Endothelial cell of umbilical vein (primary cell): ENCODE measurements around the gene COG4. TPM values are rescaled to one million over a fixed set of nuclear protein-coding genes. Genes with fewer than 3 reads are reported as not detected.

Experiments used
- BruUV-seq: library from RNA; stranded (reverse); fragments of 400-500 nt; replicated peaks from 2 replicates; lab custom pipeline; 2021; lab: Mats Ljungman, UMichigan
- CTCF ChIA-PET: fragments of 300-600, 350-600 bp; sonication (Branson Sonifier 250); formaldehyde crosslinking; loops from one replicate; lab custom pipeline; 2021; ENCODE audit warnings: antibody characterized with exemption, inconsistent platforms; lab: Charles Lee
- POLR2A ChIA-PET: fragments of 300-600, 350-600 bp; sonication (Branson Sonifier 250); formaldehyde crosslinking; loops from one replicate; lab custom pipeline; 2021; ENCODE audit warnings: antibody characterized with exemption, inconsistent platforms; lab: Charles Lee
- DNase-seq: peaks from one replicate; pipeline ENCODE4 v3.0.0-alpha.2; 2011; ENCODE audit warnings: low read depth, low spot score
- FAIRE-seq: peaks from 2 replicates; lab custom pipeline; 2011; peaks lifted over from hg19 to GRCh38; lab: Jason Lieb, UNC
- H2AFZ ChIP-seq: 2 replicates; pipeline ENCODE4 v1.6.0; 2012; ENCODE audit warnings: low read depth, low read length, control low read depth, inconsistent platforms
- H3K27ac ChIP-seq: 2 replicates; pipeline ENCODE4 v1.5.1; 2011; ENCODE audit warnings: low read depth, mild to moderate bottlenecking, control low read depth, low read length, moderate library complexity; ENCODE audit not compliant: insufficient read depth
- H3K27me3 ChIP-seq, 2 experiments: 2 replicates each; pipeline versions ENCODE4 v1.6.0 to v1.6.1; 2011; ENCODE audit warnings: low read length in 2 of 2, mixed read lengths in 1 of 2; ENCODE audit not compliant: control insufficient read depth in 2 of 2, insufficient read depth in 2 of 2
- H3K36me3 ChIP-seq, 2 experiments: 2 replicates in 1 of 2; 3 replicates in 1 of 2; pipeline ENCODE4 v1.5.1; 2011; ENCODE audit warnings: low read length in 2 of 2, mild to moderate bottlenecking in 1 of 2, moderate library complexity in 1 of 2; ENCODE audit not compliant: control insufficient read depth in 2 of 2, insufficient read depth in 2 of 2; ENCODE audit errors: extremely low read depth in 1 of 2
- H3K4me1 ChIP-seq: 3 replicates; pipeline ENCODE4 v1.5.1; 2011; ENCODE audit warnings: mild to moderate bottlenecking, low read length; ENCODE audit not compliant: control insufficient read depth, insufficient read depth; ENCODE audit errors: extremely low read depth
- H3K4me2 ChIP-seq: 2 replicates; pipeline ENCODE4 v1.6.1; 2011; ENCODE audit warnings: low read length, control low read depth, mixed read lengths; ENCODE audit not compliant: insufficient read depth
- H3K4me3 ChIP-seq, 3 experiments: fragments of 200-600 bp in 1 of 3; sonication (generic), shearing (Covaris generic) in 1 of 3; replicated peaks in 1 of 3; 2 replicates each; pipeline ENCODE4 v1.5.1; 2011 to 2016; ENCODE audit warnings: control low read depth in 3 of 3, low read length in 3 of 3, mild to moderate bottlenecking in 2 of 3, inconsistent platforms in 1 of 3, low read depth in 1 of 3, moderate library complexity in 1 of 3; ENCODE audit not compliant: insufficient read depth in 1 of 3
- H3K79me2 ChIP-seq: 2 replicates; pipeline ENCODE4 v1.6.0; 2012; ENCODE audit warnings: low read length, inconsistent platforms; ENCODE audit not compliant: control insufficient read depth, insufficient read depth
- H3K9ac ChIP-seq: replicated peaks from 2 replicates; pipeline ENCODE3; 2011; ENCODE audit warnings: low read length, control low read depth; ENCODE audit not compliant: insufficient read depth; ENCODE audit errors: extremely low read depth
- H3K9me1 ChIP-seq: replicated peaks from 3 replicates; pipeline ENCODE4 v1.6.0; 2011; ENCODE audit warnings: mild to moderate bottlenecking, low read length; ENCODE audit not compliant: control insufficient read depth, insufficient read depth; ENCODE audit errors: extremely low read depth
- H3K9me3 ChIP-seq: replicated peaks from 2 replicates; pipeline ENCODE4 v1.5.1; 2012; ENCODE audit warnings: low read length, inconsistent platforms; ENCODE audit not compliant: control insufficient read depth, insufficient read depth
- H4K20me1 ChIP-seq: replicated peaks from 2 replicates; pipeline ENCODE3; 2011; ENCODE audit warnings: mild to moderate bottlenecking, low read length; ENCODE audit not compliant: control insufficient read depth, insufficient read depth; ENCODE audit errors: extremely low read depth
- CTCF ChIP-seq, 2 donors: IDR thresholded peaks; 1 replicate in 1 of 2; 2 replicates in 1 of 2; pipeline ENCODE4 v1.5.1; 2011; ENCODE audit warnings: low read length in 2 of 2, mild to moderate bottlenecking in 2 of 2, moderate library complexity in 2 of 2, control low read depth in 1 of 2, inconsistent platforms in 1 of 2, low read depth in 1 of 2; ENCODE audit not compliant: insufficient read depth in 1 of 2; ENCODE audit errors: extremely low read depth in 1 of 2
- EZH2 ChIP-seq: IDR thresholded peaks from 2 replicates; pipeline ENCODE4 v1.6.1; 2012; ENCODE audit warnings: borderline replicate concordance, low read depth, mild to moderate bottlenecking, moderate library complexity, low read length, inconsistent platforms; ENCODE audit not compliant: severe bottlenecking
- FOS ChIP-seq: IDR thresholded peaks from 2 replicates; pipeline ENCODE4 v1.6.1; 2011; ENCODE audit warnings: mild to moderate bottlenecking, low read length, moderate library complexity, borderline replicate concordance; ENCODE audit not compliant: insufficient read depth
- GATA2 ChIP-seq: IDR thresholded peaks from 2 replicates; pipeline ENCODE4 v1.7.0; 2011; ENCODE audit warnings: low read depth, mild to moderate bottlenecking, moderate library complexity, mixed read lengths, low read length; ENCODE audit not compliant: insufficient read length, insufficient read depth
- JUN ChIP-seq: IDR thresholded peaks from 2 replicates; pipeline ENCODE4 v1.6.1; 2011; ENCODE audit warnings: borderline replicate concordance, low read depth; ENCODE audit not compliant: insufficient read length, insufficient read depth
- MAX ChIP-seq: IDR thresholded peaks from 2 replicates; pipeline ENCODE4 v1.6.1; 2011; ENCODE audit not compliant: insufficient read depth, insufficient read length
- MYC ChIP-seq: IDR thresholded peaks from one replicate; pipeline ENCODE4 v1.6.1; 2011; ENCODE audit warnings: mild to moderate bottlenecking, low read depth, low read length
- POLR2A ChIP-seq: IDR thresholded peaks from 2 replicates; pipeline ENCODE4 v1.6.1; 2012; ENCODE audit warnings: low read depth, mild to moderate bottlenecking, control low read depth, low read length
- POLR2AphosphoS5 ChIP-seq: IDR thresholded peaks from 2 replicates; pipeline ENCODE4 v1.6.1; 2012; ENCODE audit warnings: low read depth, mild to moderate bottlenecking, control low read depth, low read length, moderate library complexity; ENCODE audit not compliant: insufficient read depth
- dilution Hi-C: fragments of 300-500 bp; cut with MboI; formaldehyde crosslinking; loops from one replicate; pipeline ENCODE4 v1.15.0; 2019; ENCODE audit warnings: low sequenced_read_pairs; ENCODE audit not compliant: extremely low pct_ligation_motif_present
- intact Hi-C: fragments of 100-400 bp; cut with micrococcal nuclease; formaldehyde crosslinking; loops from one replicate; pipeline ENCODE4 v1.10.0; 2022
- polyA plus RNA-seq, 4 experiments: library from polyadenylated mRNA; depleted of rRNA in 3 of 4; stranded (reverse) in 3 of 4; unstranded in 1 of 4; fragments of >200 nt; gene quantifications; 2 replicates each; pipeline versions ENCODE4 v1.2.1 to v1.2.3, GENCODE V29; 2011 to 2012; ENCODE audit warnings: missing spikeins in 1 of 4
- total RNA-seq: library from RNA; stranded (reverse); gene quantifications from 2 replicates; pipeline ENCODE4 v1.2.3, GENCODE V29; 2021

COG4 gene
- total and polyA plus RNA-seq, 2 donors (not counting 3 experiments of a cell fraction or from before 2014, with no cell fraction given) = 53.7 to 61.2 TPM

- intact Hi-C loops (no loop called here), dilution Hi-C loops (no loop called here)
- Histone ChIP-seq H3K9ac (no peak overlapping the region), H3K27ac (no peak overlapping the region), H3K4me3 (no peak overlapping the region), H3K36me3 (peaks cover 0 to 32% of the 10 kb centered on the region in 2 experiments), H3K9me3 (no peaks in the 10 kb centered on the region), H3K27me3 (no peaks in the 10 kb centered on the region), H3K4me2 (no peak overlapping the region), H4K20me1 (no peaks in the 10 kb centered on the region), H3K9me1 (no peaks in the 10 kb centered on the region), H3K79me2 (no peaks in the 10 kb centered on the region), H2AFZ (no peak overlapping the region), H3K4me1 (peaks cover 13% of the 10 kb centered on the region)
- peak; percentile 73 for FAIRE-seq
- ChIA-PET POLR2A (no interaction called here), CTCF (interaction anchor here (1.0 to 1.9 kb wide), 3 partner anchors 9 to 172 kb away, joined by 3 to 6 read pairs (median 4); no protein-coding TSS in a partner anchor)
- TF ChIP-seq MAX (no peak), FOS (peak; percentile 20)
- no TSS peak for BruUV-seq
- no peak for DNase-seq
Measured at GRCh38 chr16:70481929-70482536, 41.3 kb downstream of the COG4 start.

GRCh38 chr16:70480127-70481105 lies 42.9 kb downstream of the COG4 start:
- BruUV-seq = TSS peak; percentile 31
- FAIRE-seq (no peak), DNase-seq (no peak)
- TF ChIP-seq POLR2AphosphoS5 (no peak), MAX (no peak), FOS (no peak), POLR2A (no peak), JUN (no peak), CTCF (IDR thresholded peaks at IDR 0.05; ENCODE audit: extremely low read depth in 1 of 2, insufficient read depth in 1 of 2, low read depth in 1 of 2, low read length in 2 of 2) (no peak), EZH2 (no peak), MYC (no peak), GATA2 (no peak)
- Histone ChIP-seq H3K27me3 (no peaks in the 10 kb centered on the region), H3K9me3 (no peaks in the 10 kb centered on the region), H2AFZ (no peak overlapping the region), H3K4me2 (no peak overlapping the region), H3K79me2 (no peaks in the 10 kb centered on the region), H3K4me1 (peaks cover 23% of the 10 kb centered on the region), H4K20me1 (no peaks in the 10 kb centered on the region), H3K9me1 (no peaks in the 10 kb centered on the region), H3K4me3 (no peak overlapping the region), H3K36me3 (peaks cover 0 to 28% of the 10 kb centered on the region in 2 experiments), H3K27ac (no peak overlapping the region), H3K9ac (no peak overlapping the region)
- CTCF ChIA-PET = interaction anchor here (1.3 kb wide), 1 partner anchor 27 kb away, joined by 3 read pairs; the partner anchor contains the start of gene FCSK
- dilution Hi-C loops (no loop called here), intact Hi-C loops (no loop called here)
- POLR2A ChIA-PET = no interaction called here
